HEK293 (cell line): ENCODE data around the gene NR1H3.

ENCODE experiments used
- CTCF ChIA-PET: fragments of 350-600 bp; formaldehyde crosslinking; extraction: SDS; loops from one replicate; lab custom pipeline; 2021; ENCODE audit warnings: antibody characterized with exemption; lab: Yijun Ruan, JAX
- POLR2A ChIA-PET: fragments of 300-600 bp; formaldehyde crosslinking; extraction: SDS; loops from one replicate; lab custom pipeline; 2020; ENCODE audit warnings: antibody characterized with exemption, inconsistent platforms; lab: Yijun Ruan, JAX
- H3K27ac ChIP-seq: fragments of 200-500 bp; sonication (Bioruptor generic); 2 replicates; pipeline ENCODE4 v1.5.1; 2014; ENCODE audit warnings: low read depth, low read length, control low read depth, inconsistent platforms; ENCODE audit errors: extremely low read depth
- H3K36me3 ChIP-seq, 2 experiments: fragments of 200-500 bp in 1 of 2; sonication (Bioruptor generic) in 1 of 2; 1 replicate in 1 of 2; 2 replicates in 1 of 2; pipeline ENCODE4 v1.5.1; 2014 to 2017; ENCODE audit warnings: inconsistent platforms in 2 of 2, low read length in 2 of 2; ENCODE audit not compliant: control insufficient read depth in 2 of 2, insufficient read depth in 1 of 2
- H3K4me1 ChIP-seq: fragments of 200-500 bp; sonication (Bioruptor generic); 2 replicates; pipeline ENCODE4 v1.5.1; 2014; ENCODE audit warnings: mild to moderate bottlenecking, low read length, inconsistent platforms; ENCODE audit not compliant: control insufficient read depth, insufficient read depth
- H3K4me3 ChIP-seq: 2 replicates; pipeline ENCODE4 v1.5.1; 2011; ENCODE audit warnings: low read depth, mild to moderate bottlenecking, control low read depth, low read length, moderate library complexity
- H3K9me3 ChIP-seq: fragments of 200-500 bp; sonication (Bioruptor generic); 2 replicates; pipeline ENCODE4 v1.5.1; 2014; ENCODE audit warnings: low read depth, low read length, inconsistent platforms; ENCODE audit not compliant: control insufficient read depth, insufficient read depth
- GLIS1 ChIP-seq: fragments of 450-650 bp; formaldehyde crosslinking; IDR thresholded peaks from 2 replicates; pipeline ENCODE4 v1.5.1; 2016; ENCODE audit warnings: missing biosample characterization, missing genetic modification characterization
- KLF17 ChIP-seq: fragments of 450-650 bp; formaldehyde crosslinking; IDR thresholded peaks from 2 replicates; pipeline ENCODE4 v1.5.1; 2016; ENCODE audit warnings: missing biosample characterization, missing genetic modification characterization
- PRDM10 ChIP-seq: fragments of 450-650 bp; formaldehyde crosslinking; IDR thresholded peaks from 2 replicates; pipeline ENCODE4 v1.5.1; 2016; ENCODE audit warnings: missing biosample characterization, missing genetic modification characterization
- ZBTB26 ChIP-seq: fragments of 450-650 bp; formaldehyde crosslinking; optimal IDR thresholded peaks from 2 replicates; pipeline ENCODE3; 2016; ENCODE audit warnings: missing biosample characterization, mild to moderate bottlenecking, missing genetic modification characterization
- ZFHX2 ChIP-seq: fragments of 450-650 bp; formaldehyde crosslinking; conservative IDR thresholded peaks from 2 replicates; pipeline ENCODE4 v1.5.1; 2016; ENCODE audit warnings: missing biosample characterization, missing genetic modification characterization
- ZIC2 ChIP-seq: fragments of 450-650 bp; formaldehyde crosslinking; IDR thresholded peaks from 2 replicates; pipeline ENCODE4 v1.5.1; 2016; ENCODE audit warnings: missing biosample characterization, missing genetic modification characterization
- ZNF121 ChIP-seq: fragments of 450-650 bp; formaldehyde crosslinking; IDR thresholded peaks from 2 replicates; pipeline ENCODE4 v1.5.1; 2016; ENCODE audit warnings: missing biosample characterization, missing genetic modification characterization
- ZNF266 ChIP-seq: fragments of 450-650 bp; formaldehyde crosslinking; IDR thresholded peaks from 2 replicates; pipeline ENCODE4 v1.5.1; 2016; ENCODE audit warnings: missing biosample characterization, missing genetic modification characterization, low read depth
- ZNF335 ChIP-seq: fragments of 450-650 bp; formaldehyde crosslinking; conservative IDR thresholded peaks from 2 replicates; pipeline ENCODE4 v1.5.1; 2016; ENCODE audit warnings: missing biosample characterization, missing genetic modification characterization
- ZNF561 ChIP-seq: fragments of 450-650 bp; IDR thresholded peaks from 2 replicates; pipeline ENCODE4 v1.5.1; 2018; ENCODE audit warnings: missing biosample characterization, missing genetic modification characterization, borderline replicate concordance

The NR1H3 gene

GRCh38 chr11:47257177-47257516, 649 bp upstream of the NR1H3 start:
- TF ChIP-seq ZNF335 (tag by site-specific recombination) = peak; percentile 84
- no peak for TF ChIP-seq ZNF266 (tag by site-specific recombination)
- no peak for TF ChIP-seq ZFHX2 (tag by site-specific recombination)
- TF ChIP-seq ZIC2 (tag by site-specific recombination) = peak; percentile 81; the same call in 1 of the 2 replicates
- peak; percentile 96 for TF ChIP-seq PRDM10 (tag by site-specific recombination)
- TF ChIP-seq ZNF561 (tag by site-specific recombination) = no peak
- TF ChIP-seq KLF17 = no peak
- TF ChIP-seq GLIS1 (tag by site-specific recombination) = peak; percentile 15; the same call in 1 of the 2 replicates
- TF ChIP-seq, all 188 proteins: peak for 4
- H3K27ac ChIP-seq = no peak overlapping the region
- H3K9me3 ChIP-seq = no peaks in the 10 kb centered on the region
- ChIA-PET POLR2A (interaction anchor here (1.4 to 1.7 kb wide), 3 partner anchors 8 to 41 kb away, joined by 3 to 9 read pairs (median 5); partner anchors contain the start of gene ACP2), CTCF (interaction anchor here (0.8 to 4.7 kb wide), 6 partner anchors 9 to 197 kb away, joined by 3 to 40 read pairs (median 18); partner anchors contain the start of gene ACP2)
- H3K4me1 ChIP-seq = 0 out of 2 replicates have a peak, but pooled peaks cover 4% of the 10 kb centered on the region
- H3K4me3 ChIP-seq = no peak overlapping the region
- peaks cover 0 to 9% of the 10 kb centered on the region in 2 experiments; a peak in 1 of 3 replicates for H3K36me3 ChIP-seq

- Histone ChIP-seq H3K4me1 (0 out of 2 replicates have a peak, but pooled peaks cover 4% of the 10 kb centered on the region), H3K4me3 (no peak overlapping the region), H3K36me3 (peaks cover 0 to 9% of the 10 kb centered on the region in 2 experiments; a peak in 1 of 3 replicates), H3K9me3 (no peaks in the 10 kb centered on the region), H3K27ac (no peak overlapping the region)
- ChIA-PET CTCF (interaction anchor here (0.6 to 4.7 kb wide), 25 partner anchors 9 to 586 kb away, joined by 3 to 40 read pairs (median 5); partner anchors contain the start of genes ACP2, ARFGAP2 and DDB2), POLR2A (interaction anchor here (1.3 to 2.4 kb wide), 7 partner anchors 10 to 42 kb away, joined by 3 to 12 read pairs (median 6); partner anchors contain the start of gene ACP2)
- no peak for TF ChIP-seq ZBTB26
- 0 out of 2 replicates have a peak, but pooled peaks have one; percentile 55 for TF ChIP-seq ZNF121 (tag by site-specific recombination)
- no peak for TF ChIP-seq PRDM10 (tag by site-specific recombination)
Observed at GRCh38 chr11:47258317-47258902, 614 bp downstream of the NR1H3 start.
